Stimulated activated CD4-positive, alpha-beta T cell treated with anti-CD3 and anti-CD28 coated beads, Interleukin-4, amount 100 ng/mL, for 48 hours (primary cell): ENCODE measurements around the gene EGLN2.
"Not testable (repeated sequence)": the region's sequence is repeated elsewhere in the genome, so short reads cannot be mapped to it uniquely, and the experiment has no call there.

Experiments used
- DNase-seq, 2 donors: peaks; one replicate each; pipeline ENCODE4 v3.0.0-alpha.2; 2020; ENCODE audit warnings: low read depth in 2 of 2

EGLN2 gene

DNA sequence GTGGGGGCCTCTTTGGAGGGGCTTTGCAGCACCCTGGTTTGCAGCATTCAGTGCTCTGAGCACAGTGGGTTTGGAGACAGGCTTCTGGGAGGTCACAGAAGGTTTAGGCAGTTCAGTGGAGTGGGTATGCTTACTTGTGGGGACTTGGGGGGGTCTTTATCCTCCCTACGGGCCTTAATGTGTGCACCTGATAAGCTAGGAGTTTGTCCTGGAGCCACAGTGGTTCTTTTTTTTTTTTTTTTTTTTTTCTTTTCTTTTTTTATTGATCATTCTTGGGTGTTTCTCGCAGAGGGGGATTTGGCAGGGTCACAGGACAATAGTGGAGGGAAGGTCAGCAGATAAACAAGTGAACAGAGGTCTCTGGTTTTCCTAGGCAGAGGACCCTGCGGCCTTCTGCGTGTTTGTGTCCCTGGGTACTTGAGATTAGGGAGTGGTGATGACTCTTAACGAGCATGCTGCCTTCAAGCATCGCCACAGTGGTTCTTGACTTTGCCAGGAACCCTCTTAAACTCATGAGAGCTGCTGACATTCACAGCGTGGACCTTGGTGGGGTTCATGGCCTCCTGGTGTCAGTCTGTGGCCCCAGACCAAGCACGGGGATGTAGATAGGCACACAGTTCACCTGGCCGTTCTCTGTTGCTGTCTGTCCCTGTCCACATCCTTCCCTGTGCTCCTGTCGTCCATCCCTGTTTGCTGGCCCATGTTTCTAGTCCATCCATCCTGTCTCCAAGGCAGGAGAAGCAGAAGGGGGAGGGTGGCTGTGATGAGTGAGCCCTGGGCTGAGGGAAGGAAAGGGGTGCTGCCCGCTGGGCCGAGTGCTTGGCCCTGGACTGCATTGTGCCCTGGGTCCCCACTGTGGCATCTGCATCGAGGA lies 2.7 kb downstream of the EGLN2 start:
- DNase-seq, result no peak

DNA sequence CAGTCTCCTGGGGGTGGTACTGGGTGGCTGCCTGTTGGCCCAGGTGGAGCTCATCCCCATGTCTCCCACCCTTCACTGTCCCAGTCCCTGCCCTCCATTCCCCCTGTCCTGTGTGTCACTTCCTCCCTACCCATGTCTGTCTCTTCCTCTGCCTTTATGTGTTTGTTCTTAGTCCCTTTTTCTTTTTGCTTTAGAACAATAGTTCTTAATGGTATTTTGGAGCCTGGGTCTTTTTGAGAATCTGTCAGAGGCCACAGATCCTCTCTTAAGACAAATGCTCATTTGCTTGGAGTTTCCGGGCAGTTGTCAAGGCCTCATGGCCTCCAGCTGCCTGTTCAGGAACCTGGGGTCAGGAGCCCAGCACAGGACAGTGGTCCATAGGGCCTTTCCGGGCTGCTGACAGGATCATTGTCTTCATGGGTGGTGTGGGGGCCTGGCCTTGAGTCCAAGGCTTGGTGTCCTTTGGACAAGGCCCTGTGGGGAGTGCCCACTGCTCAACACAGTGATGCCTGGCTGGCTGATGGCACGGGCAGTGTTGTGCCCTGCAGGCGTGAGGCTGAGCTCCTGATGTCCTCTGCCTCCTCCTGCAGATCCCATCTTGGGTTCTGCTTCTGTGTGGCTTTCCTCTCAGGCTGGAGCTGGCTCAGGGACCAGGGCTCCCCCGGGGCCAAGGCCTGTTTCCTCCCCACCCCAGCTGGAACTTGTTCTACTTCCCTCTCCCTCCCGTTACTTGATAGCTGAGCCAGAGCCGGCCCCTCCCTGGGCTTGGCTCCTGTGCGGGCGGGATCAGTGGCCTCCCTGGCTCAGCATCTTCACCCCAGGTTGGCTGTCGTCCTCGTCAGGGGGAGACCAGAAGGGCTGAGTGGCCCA lies 3.5 kb downstream of the EGLN2 start:
- no peak for DNase-seq

DNA sequence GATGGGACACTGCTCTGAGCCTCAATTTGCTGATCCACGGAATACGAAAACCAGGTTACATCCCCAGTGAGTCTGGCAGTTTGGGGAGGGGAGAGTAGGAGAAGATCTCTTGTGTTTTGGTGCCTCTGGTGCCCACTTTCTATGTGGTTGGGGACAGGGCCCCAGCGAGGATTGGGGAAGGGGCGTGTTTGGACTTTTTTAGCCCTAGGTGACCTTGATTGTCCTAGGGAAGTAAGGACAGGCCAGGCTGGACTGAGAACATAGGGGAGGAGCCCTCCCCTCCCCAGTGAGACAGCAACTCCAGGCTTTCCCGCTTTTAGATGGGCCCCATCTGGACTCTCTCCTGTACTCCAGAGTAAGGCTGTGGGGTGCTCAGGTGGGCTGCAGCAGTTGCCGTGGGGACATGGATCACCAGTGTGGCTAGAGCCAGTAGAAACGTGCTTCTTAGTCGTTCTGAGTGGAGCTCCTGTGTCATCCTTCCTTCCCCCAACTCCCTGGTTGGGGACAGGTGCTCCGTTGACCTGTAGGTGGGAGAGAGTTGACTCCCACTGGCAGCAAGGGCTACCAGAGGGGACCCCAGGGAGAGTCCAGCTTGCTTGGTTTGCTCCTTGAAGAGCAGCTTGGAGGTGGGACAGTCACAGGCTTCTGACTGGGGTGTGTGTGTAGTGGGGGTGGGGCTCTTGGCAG lies 4.3 kb downstream of the EGLN2 start:
- DNase-seq, result no peak

DNA sequence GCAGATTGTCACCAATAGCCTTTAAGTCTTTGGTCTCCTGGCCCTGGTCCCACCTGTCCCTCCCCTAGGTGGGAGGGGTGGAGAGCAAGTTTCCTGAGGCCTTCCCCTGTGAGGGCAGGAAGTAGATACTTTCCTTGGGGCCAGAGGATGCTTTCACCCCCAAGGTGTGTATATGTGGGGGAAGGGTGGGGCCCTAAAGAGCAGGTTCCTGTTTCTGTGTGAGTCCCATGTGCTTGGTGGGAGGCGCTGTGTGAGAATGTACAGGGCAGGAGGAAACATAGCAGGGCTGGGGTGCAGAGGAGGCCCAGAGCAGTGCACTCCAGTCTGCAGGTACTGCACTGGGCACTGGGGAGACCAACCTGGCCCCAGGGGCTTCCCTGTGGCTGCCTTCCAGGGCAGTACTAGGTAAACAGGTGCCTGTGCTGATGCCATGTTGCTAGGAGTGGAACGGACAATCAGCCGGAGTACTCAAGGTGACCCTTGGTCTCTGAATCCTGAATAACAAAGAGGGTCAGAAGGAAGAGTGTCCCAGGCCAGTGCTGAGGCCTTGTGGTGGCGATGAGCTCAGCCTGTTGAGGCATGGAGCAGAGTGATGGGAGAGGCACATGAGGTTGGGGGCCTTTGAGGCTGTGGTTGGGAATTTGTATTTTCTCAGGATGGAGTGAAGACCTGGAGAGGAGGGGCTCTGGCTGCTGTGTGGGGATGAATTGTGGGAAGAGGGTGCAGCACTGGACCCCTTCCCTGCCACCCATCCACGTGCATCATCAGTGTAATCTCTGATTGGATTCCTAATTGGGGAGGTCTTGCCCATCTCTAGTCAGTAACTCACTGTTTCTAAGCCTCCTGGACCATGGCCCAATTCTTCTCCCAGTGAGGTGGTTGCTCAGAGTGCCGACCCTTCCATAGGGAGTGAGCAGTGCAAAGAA lies 5.1 kb downstream of the EGLN2 start:
- no peak for DNase-seq

DNA sequence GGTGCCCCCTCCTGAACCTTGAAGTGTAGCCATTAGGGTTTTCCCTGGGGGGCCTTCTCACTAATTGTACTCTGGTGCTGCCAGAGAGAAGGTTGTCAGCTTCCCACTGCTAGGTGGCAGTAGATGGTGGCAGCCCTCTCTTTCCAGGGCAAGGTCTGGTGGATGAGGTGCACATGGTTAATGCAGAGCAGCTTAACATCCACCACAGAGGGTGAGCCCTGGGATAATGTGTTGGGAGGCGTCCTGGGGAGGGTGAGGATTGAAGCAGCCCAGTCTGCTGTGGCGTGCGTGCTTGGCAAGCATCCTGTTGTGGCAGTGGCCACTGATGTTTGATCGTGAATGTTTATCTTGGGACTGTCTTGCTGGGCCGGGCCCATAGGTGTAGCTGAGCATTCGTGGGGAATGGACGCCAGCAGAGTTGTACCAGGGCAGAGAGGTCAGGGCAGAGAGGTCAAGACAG lies 5.8 kb downstream of the EGLN2 start:
- no peak for DNase-seq

DNA sequence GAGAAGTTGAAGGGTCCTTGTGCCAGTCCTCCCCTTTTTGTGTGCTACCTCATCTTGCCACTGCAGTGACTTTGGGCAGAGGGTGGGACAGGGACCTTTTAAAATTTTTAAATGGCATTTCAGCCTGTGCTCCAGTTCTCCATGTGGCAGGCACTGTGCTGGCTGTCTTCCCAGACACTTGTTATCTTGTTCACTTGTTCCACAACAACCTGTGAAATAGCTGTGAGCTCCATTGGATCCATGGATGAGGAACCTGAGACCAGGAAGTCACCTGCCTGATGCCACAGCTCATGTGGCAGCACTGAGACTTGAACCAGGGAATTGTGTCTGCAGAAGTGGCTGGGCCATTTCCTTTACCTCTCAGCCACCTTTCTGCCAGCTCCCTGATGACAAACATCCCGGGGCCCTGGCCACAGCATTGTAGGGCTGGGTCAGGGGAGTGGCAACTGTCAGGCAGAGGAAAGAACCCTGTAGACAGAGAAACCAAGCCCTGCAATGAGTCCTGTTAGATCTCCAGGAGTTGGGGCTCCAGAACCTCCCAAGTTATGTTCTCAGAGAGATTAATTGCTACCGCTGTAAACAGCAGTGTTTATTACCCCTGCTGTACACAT lies 6.4 kb downstream of the EGLN2 start:
- no peak for DNase-seq

DNA sequence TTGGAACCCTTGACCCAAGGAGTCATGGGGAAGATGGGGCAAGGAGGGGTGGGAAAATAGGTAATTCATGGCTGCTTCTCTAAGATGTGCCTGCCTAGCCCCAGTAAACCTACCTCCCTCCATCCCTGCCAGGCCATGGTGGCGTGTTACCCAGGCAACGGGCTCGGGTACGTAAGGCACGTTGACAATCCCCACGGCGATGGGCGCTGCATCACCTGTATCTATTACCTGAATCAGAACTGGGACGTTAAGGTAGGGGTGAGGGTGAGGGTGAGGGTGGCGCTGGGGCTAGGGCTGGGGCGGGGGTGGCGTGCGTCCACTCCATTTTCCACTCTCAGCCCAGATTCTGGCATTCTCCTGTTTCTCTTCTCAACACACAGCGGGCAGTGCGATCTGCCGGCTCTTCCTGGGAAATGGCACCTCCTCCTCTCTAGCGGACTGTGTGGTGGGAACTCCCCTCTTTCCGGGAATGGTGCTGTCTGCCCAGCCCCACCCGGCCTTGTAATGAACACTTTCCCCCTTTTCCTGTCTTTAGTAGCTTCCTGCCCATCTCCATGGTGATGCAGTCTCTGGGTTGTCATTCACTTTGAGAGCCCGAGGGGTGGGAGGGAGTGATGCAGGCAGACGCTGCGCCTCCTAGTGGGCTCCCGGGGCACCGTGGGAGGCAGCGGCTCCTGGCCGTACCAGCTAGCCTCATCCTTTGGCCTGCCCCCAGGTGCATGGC lies 7.6 kb downstream of the EGLN2 start:
- DNase-seq, result peak; percentile 75 to 79

DNA sequence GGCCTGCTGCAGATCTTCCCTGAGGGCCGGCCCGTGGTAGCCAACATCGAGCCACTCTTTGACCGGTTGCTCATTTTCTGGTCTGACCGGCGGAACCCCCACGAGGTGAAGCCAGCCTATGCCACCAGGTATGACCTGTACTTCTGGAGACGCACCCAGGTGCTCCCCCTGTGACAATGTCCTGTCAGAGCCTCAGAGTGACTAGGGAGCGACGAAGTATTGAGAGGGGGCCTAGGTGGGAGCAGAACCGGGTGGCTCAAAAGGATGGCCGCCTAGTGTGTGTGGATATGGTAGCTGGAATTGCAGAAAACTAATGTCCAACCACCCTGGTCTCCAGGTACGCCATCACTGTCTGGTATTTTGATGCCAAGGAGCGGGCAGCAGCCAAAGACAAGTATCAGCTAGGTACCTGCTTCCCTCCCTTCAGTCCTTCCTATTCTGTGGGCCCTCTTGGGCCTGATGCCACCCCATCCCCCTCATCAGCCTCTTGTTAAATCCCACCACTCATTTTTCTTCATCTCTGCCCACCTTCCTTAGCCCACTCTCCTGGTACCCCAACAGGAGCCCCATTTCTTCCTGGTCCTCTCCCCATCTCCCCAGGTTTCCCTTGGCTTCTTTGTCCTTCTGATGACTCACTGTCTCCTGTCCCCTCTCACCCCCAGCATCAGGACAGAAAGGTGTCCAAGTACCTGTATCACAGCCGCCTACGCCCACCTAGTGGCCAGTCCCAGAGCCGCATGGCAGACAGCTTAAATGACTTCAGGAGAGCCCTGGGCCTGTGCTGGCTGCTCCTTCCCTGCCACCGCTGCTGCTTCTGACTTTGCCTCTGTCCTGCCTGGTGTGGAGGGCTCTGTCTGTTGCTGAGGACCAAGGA lies 8.4 kb downstream of the EGLN2 start:
- no peak for DNase-seq

DNA sequence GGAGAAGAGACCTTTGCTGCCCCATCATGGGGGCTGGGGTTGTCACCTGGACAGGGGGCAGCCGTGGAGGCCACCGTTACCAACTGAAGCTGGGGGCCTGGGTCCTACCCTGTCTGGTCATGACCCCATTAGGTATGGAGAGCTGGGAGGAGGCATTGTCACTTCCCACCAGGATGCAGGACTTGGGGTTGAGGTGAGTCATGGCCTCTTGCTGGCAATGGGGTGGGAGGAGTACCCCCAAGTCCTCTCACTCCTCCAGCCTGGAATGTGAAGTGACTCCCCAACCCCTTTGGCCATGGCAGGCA lies 9.0 kb downstream of the EGLN2 start:
- DNase-seq, result no peak

DNA sequence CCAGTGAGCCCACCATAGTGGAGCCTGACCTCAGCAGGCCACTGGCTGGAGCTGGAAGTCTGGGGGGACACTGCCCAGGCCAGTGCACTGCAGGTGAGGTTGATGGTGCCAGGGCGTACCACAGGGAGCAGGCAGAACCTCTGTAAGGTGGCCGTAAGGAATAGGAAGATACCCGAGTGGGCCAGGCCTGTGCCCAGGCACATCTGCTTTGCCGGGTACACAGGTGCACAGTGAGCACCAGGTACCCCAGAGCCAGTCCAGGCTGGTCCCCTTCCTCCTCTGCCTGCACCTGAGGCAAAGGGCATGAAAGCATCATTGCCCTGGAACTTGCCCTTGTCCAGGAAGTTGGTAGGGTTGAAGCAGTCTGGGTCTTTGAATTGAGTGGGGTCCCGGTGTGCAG lies 9.5 kb downstream of the EGLN2 start:
- no peak for DNase-seq

DNA sequence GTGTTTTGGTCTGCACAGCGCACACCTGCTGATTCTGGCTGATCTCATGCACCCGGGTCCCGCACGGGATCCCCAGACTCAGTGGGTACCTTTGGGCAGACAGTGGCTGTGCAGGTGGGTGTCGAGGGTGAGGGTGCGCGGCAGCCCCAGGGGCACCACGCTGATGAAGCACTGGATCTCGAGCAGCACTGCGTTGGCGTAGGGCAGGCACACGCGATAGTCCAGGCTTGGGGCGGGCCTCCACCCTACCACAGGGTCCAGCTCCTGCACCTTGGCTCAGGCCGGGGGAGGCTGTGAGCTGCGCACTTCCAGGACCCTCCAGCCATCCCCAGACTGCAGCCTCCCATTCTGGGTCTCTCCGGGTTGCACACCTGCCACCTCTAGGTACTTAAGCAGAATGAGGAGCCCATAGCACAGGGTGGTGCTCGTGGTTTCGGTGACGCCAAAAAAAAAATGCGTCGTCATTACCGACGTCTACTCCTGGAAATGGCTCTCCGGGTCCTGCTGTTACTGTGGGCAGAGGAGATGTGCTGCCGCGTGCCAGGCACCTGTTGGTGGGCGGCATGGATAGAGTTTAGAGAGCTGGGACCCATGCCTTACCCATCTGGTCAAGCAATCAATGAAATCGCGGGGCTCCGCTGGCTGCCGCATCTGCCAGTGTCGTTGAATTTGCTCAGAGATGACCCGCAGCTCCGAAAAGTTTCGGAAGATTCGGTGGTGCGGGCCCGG lies 10.5 kb downstream of the EGLN2 start:
- no peak for DNase-seq

DNA sequence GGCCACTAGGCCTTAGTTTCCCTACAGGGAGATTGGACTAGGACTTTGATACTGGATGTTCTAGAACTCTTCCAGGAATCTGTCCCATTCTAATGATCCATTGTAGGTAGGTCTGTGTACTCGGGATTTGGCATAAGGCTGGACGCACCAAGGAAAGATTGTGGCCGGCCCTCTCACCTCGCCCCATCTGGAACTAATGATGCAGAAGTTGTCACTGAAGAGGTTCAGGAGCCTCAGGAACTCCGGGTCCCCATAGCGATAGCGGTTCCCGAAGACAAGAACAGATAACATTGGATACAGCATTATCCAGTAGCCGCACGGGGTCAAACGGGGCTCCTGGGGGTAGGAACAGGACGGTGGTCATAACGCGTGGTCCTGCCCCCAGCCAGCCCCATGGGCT lies 11.2 kb downstream of the EGLN2 start:
- DNase-seq, result no peak

DNA sequence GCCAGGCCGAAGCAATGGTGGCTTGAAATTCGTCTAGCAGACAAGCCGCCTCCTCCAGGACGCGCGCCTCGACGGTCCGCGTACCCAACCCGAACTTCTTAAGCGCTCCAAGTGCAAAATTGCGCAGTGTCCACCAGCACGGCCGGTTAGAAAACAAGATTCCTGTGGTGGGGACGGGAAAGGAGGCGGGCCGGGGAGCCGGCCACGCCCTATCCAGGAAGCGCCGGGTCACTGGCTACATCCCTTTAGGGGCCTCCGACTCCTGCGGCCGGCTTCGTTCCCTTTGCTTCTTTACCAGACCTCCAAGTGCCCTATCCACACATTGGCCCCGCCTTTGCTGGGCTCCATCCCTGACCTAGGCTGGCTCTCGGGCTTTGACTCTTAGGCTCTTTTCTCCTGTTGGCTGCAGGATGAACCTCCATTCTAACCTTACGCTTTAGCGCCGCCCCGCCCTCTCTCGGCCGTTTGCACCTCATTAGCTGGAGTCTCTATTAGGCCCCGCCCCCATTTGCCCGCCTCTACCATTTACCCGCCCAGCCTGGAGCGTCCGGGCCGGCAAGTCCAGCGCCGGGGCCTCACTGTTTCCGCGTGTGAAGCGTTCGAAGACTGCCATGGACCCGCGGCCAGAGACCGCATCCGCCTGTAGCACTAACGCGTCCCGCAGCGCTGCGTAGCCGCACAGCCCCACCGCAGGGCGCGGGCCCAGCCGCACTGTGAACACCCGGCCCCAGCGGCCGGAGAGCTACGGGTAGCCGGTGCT lies 11.8 kb downstream of the EGLN2 start:
- not testable (repeated sequence) for DNase-seq

DNA sequence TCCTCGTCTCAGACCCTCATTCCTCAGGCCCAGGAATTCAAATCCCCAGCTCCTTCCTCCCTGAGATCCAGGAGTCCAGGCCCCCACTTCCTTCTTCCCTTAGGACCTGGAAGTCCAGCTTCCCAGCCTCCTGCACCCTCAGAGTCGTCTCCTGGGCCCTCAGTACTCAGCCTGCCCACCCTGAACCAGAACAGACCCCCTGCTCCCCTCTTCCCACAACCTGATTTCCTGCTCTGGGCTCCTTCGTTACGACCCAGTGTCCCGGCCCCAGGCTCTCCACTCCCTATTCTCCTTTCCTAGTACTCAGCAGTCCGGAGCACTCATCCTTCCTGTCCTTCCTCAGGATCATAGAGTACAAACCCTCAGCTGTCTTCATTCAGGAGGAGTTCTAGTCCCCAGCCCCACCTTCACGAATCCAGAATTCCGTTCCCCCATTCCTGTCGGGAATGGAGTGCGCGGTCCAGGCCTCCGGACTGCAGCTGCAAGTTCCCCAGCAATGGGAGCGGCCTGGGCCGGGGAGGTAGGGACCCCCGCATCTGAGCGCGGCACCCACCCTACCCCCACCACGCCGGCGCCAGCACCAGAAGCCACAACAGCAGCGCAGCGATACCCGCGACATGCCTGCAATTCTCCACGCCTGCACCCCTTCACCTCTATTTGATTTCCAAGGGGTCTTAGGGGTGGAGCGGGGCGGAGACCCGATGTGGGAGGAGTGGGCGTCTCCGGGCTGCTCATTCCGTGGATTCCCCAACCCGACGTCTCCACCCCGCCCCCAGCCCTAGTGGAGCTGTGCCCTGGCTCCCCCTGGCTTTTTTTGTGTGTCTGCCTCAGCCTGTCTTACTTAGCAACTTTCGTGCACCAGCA lies 12.7 kb downstream of the EGLN2 start:
- DNase-seq, result no peak

DNA sequence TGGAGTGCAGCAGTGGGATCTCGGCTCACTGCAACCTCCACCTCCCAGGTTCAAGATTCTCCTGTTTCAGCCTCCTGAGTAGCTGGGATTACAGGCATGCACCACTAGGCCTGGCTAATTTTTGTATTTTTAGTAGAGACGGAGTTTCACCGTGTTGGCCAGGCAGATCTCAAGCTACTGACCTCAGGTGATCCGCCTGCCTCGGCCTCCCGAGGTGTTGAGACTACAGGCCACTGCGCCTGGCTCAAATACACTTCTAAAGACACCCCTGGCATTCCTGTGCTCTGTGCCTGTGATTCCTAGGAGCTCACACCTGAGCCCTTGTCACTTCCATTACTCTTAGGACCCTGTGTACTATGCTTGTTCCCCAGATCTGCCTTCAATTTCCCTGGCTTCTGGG lies 13.6 kb downstream of the EGLN2 start:
- not testable (repeated sequence) for DNase-seq

DNA sequence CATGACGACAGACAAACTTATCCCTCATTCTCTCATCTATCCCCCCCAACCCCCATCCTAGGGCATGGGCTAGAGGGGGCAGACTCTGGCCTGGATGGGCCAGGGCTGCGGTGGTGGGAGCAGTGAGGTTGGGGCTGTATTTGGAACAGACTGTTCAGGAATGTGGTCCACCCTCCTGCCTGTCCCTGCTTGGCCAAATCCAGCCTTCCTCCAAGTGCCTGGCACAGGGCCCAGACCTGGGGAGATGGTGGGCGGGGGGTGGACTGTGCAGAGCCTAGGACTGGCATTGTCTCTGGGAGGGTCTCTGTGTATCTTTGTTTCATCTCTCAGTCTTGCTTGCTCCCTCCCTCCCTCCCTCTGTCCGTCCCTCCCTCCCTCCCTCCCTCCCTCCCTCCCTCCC lies 14.2 kb downstream of the EGLN2 start:
- no peak for DNase-seq

DNA sequence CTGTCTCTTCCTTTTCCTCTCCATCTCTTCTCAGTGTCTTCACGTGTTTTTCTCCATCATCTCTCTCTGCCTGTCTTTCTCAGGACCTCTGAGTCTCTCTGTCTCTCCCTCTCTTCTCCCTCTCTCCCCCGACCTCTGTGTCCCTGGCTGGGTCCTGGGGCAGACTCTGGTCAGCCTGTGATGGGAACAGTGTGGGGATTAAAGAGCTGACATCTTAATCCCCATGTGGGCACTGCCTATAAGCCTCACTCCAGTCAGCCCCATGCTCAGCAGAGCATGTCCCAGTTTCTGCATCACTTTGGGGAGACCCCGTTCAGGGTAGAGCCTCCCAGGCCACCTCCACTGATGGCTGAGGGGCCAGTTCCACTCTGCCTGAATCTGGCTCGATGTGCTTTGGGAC lies 16.2 kb downstream of the EGLN2 start:
- DNase-seq, result no peak
